PC-9 (cell line): ENCODE results near the gene SHOC2.

Source experiments
- EZH2 ChIP-seq: fragments of 200-600 bp; sonication (generic); IDR thresholded peaks from 2 replicates; pipeline ENCODE4 v1.8.0; 2017; ENCODE audit warnings: antibody characterized with exemption, low read depth
- TF ChIP-seq, protein P1 (sequence below): fragments of 200-600 bp; sonication (generic); conservative IDR thresholded peaks from 2 replicates; pipeline ENCODE4 v1.6.1; 2017; ENCODE audit warnings: mixed run types, antibody characterized with exemption, mild to moderate bottlenecking, moderate library complexity

- TF ChIP-seq, protein P1, sequence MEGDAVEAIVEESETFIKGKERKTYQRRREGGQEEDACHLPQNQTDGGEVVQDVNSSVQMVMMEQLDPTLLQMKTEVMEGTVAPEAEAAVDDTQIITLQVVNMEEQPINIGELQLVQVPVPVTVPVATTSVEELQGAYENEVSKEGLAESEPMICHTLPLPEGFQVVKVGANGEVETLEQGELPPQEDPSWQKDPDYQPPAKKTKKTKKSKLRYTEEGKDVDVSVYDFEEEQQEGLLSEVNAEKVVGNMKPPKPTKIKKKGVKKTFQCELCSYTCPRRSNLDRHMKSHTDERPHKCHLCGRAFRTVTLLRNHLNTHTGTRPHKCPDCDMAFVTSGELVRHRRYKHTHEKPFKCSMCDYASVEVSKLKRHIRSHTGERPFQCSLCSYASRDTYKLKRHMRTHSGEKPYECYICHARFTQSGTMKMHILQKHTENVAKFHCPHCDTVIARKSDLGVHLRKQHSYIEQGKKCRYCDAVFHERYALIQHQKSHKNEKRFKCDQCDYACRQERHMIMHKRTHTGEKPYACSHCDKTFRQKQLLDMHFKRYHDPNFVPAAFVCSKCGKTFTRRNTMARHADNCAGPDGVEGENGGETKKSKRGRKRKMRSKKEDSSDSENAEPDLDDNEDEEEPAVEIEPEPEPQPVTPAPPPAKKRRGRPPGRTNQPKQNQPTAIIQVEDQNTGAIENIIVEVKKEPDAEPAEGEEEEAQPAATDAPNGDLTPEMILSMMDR, result no peak
- TF ChIP-seq EZH2, result no peak
These were observed 97.7 kb downstream of the SHOC2 start for GRCh38 chr10:111017098-111017497.
